Suprapubic skin (tissue), 4 donors: Measurements from ENCODE around the gene ARHGAP27. TPM values are rescaled to one million over a fixed set of nuclear protein-coding genes. Genes with fewer than 3 reads are reported as not detected.

Source experiments
- DNase-seq, 2 donors: peaks; one replicate each; pipeline ENCODE4 v3.0.0-alpha.2; 2019; ENCODE audit warnings: low spot score in 2 of 2
- H3K27ac ChIP-seq: fragments of 200-600 bp; sonication (generic); one replicate; pipeline ENCODE4 v1.5.1; 2019
- H3K27me3 ChIP-seq: fragments of 200-600 bp; sonication (generic); one replicate; pipeline ENCODE4 v1.5.1; 2019
- H3K36me3 ChIP-seq: fragments of 200-600 bp; sonication (generic); one replicate; pipeline ENCODE4 v1.5.1; 2019
- H3K4me1 ChIP-seq: fragments of 200-600 bp; sonication (generic); one replicate; pipeline ENCODE4 v1.5.1; 2019
- H3K4me3 ChIP-seq: fragments of 200-600 bp; sonication (generic); one replicate; pipeline ENCODE4 v1.5.1; 2019; ENCODE audit warnings: mild to moderate bottlenecking
- H3K9me3 ChIP-seq: fragments of 200-600 bp; sonication (generic); one replicate; pipeline ENCODE4 v1.5.1; 2019
- EP300 ChIP-seq: sonication (generic); formaldehyde crosslinking; IDR thresholded peaks from one replicate; pipeline ENCODE4 v1.6.1; 2017; ENCODE audit warnings: antibody characterized with exemption
- POLR2A ChIP-seq, 2 donors: fragments of 450-650 bp; IDR thresholded peaks; one replicate each; pipeline ENCODE4 v1.6.1; 2017; ENCODE audit warnings: antibody characterized with exemption in 2 of 2, mild to moderate bottlenecking in 2 of 2, moderate library complexity in 2 of 2
- POLR2AphosphoS5 ChIP-seq, 3 donors: sonication (generic); formaldehyde crosslinking; IDR thresholded peaks; one replicate each; pipeline ENCODE4 v1.6.1; 2017; ENCODE audit warnings: antibody characterized with exemption in 3 of 3
- WGBS: methylation state at CpG from one replicate; pipeline ENCODE4 v1.1.5; 2018; 5-methylcytosine and 5-hydroxymethylcytosine counted together
- total RNA-seq, 4 donors: library from RNA; depleted of rRNA; stranded (reverse); fragments of >200 nt; gene quantifications; one replicate each; pipeline ENCODE4 v1.1.0, GENCODE V29; 2016
- TF ChIP-seq, protein P1 (sequence below), 2 donors: fragments of 200-600 bp in 1 of 2; fragments of 450-650 bp in 1 of 2; sonication (generic) in 1 of 2; IDR thresholded peaks; one replicate each; pipeline ENCODE4 v1.5.1; 2016 to 2019; ENCODE audit warnings: antibody characterized with exemption in 2 of 2, mild to moderate bottlenecking in 1 of 2, moderate library complexity in 1 of 2

ARHGAP27 gene
- total RNA-seq, 4 donors from 2014 or later: 54.4 to 93.6 (median 71.3) TPM

DNA sequence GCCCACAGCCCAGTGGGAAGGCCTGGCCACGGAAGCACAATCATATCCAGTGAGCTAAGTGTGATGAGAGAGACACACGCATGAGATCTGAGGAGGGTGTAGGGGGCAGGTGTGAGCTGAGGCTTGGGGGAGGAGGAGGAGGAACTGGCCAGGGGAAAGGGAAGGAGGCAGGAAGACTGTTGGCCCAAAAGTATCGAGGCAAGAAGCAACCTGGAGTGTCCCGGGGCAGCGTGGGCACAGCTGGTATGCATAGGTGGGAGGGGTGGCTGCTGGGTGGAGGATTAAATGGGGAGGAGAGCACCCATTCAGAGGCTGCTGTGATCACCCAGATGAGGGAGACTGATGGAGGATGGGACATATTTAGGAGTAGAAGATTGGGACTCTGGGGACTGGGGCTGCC is 41.4 kb downstream of the ARHGAP27 start:
- no peak overlapping the region for H3K27ac ChIP-seq
- 33% methylated on average over 5 of the region's 5 CpGs for WGBS
- TF ChIP-seq POLR2AphosphoS5 (IDR thresholded peaks at IDR 0.05): no peak
- TF ChIP-seq POLR2A (IDR thresholded peaks at IDR 0.05): no peak
- no peak for TF ChIP-seq EP300
- TF ChIP-seq, protein P1, sequence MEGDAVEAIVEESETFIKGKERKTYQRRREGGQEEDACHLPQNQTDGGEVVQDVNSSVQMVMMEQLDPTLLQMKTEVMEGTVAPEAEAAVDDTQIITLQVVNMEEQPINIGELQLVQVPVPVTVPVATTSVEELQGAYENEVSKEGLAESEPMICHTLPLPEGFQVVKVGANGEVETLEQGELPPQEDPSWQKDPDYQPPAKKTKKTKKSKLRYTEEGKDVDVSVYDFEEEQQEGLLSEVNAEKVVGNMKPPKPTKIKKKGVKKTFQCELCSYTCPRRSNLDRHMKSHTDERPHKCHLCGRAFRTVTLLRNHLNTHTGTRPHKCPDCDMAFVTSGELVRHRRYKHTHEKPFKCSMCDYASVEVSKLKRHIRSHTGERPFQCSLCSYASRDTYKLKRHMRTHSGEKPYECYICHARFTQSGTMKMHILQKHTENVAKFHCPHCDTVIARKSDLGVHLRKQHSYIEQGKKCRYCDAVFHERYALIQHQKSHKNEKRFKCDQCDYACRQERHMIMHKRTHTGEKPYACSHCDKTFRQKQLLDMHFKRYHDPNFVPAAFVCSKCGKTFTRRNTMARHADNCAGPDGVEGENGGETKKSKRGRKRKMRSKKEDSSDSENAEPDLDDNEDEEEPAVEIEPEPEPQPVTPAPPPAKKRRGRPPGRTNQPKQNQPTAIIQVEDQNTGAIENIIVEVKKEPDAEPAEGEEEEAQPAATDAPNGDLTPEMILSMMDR (IDR thresholded peaks at IDR 0.05): no peak

DNA sequence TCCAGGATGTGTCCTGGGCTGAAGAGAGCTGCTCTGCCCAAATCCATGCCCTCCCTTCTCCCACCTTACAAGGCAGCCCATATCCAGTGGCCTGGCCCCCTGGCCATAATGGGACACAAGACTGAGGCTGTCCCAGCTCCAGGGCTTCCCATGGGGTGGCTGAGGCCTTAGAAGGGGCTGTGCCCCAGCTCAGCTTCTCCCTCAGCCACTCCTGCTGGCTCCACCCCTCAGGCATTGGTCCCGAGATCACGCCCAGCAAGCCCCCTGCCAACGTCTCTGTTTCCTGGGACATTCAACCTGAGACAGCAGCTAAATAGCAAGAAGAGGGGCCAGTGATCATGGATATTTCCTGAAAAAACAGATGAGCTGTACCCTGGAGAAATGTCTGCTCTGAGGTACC is 43.3 kb downstream of the ARHGAP27 start:
- Histone ChIP-seq H3K27me3 (no peaks in the 10 kb centered on the region), H3K4me3 (no peak overlapping the region), H3K4me1 (peaks cover 10% of the 10 kb centered on the region), H3K36me3 (no peaks in the 10 kb centered on the region), H3K27ac (no peak overlapping the region), H3K9me3 (no peaks in the 10 kb centered on the region)
- no peak for DNase-seq
- no CpG with 5 or more reads among the region's 3 CpGs for WGBS
- TF ChIP-seq POLR2A (IDR thresholded peaks at IDR 0.05) (no peak), POLR2AphosphoS5 (IDR thresholded peaks at IDR 0.05) (no peak), EP300 (no peak)
- TF ChIP-seq, protein P1 (IDR thresholded peaks at IDR 0.05): no peak

More for the DNA sequence above, 41.4 kb downstream of the ARHGAP27 start:
- Histone ChIP-seq H3K9me3 (no peaks in the 10 kb centered on the region), H3K36me3 (peaks cover 15% of the 10 kb centered on the region), H3K27me3 (no peaks in the 10 kb centered on the region), H3K4me1 (peaks cover 5% of the 10 kb centered on the region), H3K4me3 (no peak overlapping the region)
- no peak for DNase-seq

DNA sequence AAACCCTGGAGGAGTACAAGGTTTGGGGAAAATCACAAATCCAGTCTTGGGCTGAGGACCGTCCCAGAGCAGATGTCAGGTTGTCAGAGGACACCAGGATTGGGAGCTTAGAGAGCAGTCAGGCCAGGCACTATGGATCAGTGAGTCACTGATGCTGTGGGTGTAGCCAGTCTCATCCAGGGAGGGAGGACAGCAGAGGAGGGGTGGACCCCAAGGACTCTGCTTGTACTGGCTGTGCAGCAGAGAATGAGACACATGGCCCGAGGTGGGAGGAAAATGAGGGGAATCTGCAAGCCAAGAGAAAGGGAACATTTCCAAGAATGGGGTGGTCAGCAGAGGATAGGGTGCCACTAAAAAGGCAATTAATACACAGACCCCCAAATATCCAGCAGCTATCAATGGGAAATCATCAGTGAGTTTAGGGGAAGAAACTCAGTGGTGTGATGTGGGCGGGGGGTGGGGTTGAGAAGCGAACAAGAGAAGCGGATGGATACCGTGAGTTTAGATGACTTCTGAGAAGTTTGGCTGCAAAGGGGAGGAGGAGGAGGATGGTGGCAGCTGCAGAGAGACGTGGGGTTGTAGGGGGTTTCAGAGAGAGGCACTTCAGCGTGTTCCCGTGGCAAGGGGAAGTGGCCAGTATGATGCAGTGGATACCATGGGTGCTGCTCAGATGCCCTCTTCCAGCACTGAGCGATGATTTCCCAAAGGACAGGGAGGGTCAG is 43.9 kb downstream of the ARHGAP27 start:
- no peak overlapping the region for H3K4me3 ChIP-seq
- no peaks in the 10 kb centered on the region for H3K9me3 ChIP-seq
- DNase-seq: no peak
- TF ChIP-seq, protein P1 (IDR thresholded peaks at IDR 0.05): no peak
- no peak for TF ChIP-seq POLR2AphosphoS5 (IDR thresholded peaks at IDR 0.05)
- no peak for TF ChIP-seq EP300
- no peak for TF ChIP-seq POLR2A (IDR thresholded peaks at IDR 0.05)
- no peaks in the 10 kb centered on the region for H3K27me3 ChIP-seq
- WGBS: 67% methylated on average over 10 of the region's 10 CpGs
- H3K36me3 ChIP-seq: no peaks in the 10 kb centered on the region
- peaks cover 10% of the 10 kb centered on the region for H3K4me1 ChIP-seq
- H3K27ac ChIP-seq: no peak overlapping the region

DNA sequence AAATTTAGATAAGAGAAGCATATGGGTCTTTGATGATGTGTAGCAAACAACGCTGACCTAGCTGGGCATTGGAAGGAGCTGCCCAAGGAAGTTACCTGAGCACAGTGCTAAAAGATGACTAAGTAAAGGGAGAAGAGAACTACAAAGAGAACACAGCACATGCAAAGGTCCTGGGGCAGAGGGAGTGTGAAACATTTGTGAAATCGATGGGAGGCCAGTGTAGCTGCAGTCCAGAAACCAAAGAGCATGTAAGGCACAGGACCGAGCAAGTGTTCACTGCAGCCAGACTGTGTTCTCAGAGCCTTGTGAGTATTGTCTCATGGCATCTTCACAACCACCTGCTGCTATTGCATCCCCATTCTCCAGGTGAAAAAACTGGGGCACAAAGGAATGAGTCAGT is 44.9 kb downstream of the ARHGAP27 start:
- WGBS: 84% methylated on average over 3 of the region's 3 CpGs
- H3K36me3 ChIP-seq: no peaks in the 10 kb centered on the region
- no peaks in the 10 kb centered on the region for H3K9me3 ChIP-seq
- TF ChIP-seq POLR2AphosphoS5 (IDR thresholded peaks at IDR 0.05) (no peak), POLR2A (IDR thresholded peaks at IDR 0.05) (no peak), EP300 (no peak)
- TF ChIP-seq, protein P1 (IDR thresholded peaks at IDR 0.05): no peak
- H3K27me3 ChIP-seq: no peaks in the 10 kb centered on the region
- H3K27ac ChIP-seq: no peak overlapping the region
- H3K4me3 ChIP-seq: no peak overlapping the region
- no peak for DNase-seq
- H3K4me1 ChIP-seq: peaks cover 10% of the 10 kb centered on the region

DNA sequence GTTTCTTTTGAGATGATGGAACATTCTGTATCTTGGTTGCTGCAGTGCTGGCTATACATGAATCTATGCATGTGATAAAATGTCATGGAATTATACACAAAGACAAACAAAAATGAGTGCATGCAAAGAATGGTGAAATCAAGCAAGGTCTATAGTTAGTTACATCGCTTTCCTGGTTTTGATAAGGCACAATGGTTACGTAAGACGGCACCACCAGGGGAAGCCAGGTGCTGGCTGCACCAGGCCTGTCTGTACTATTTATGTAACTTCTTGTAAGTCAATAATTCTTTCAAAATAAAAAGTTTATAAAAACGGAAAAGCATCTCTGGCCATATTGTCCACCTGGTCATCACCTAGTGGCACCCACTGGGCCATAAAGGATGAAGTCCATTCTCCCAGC is 46.5 kb downstream of the ARHGAP27 start:
- no peak overlapping the region for H3K4me3 ChIP-seq
- WGBS: 74% methylated on average over 4 of the region's 4 CpGs
- H3K4me1 ChIP-seq: peaks cover 11% of the 10 kb centered on the region
- H3K36me3 ChIP-seq: no peaks in the 10 kb centered on the region
- no peaks in the 10 kb centered on the region for H3K27me3 ChIP-seq
- no peak for DNase-seq
- no peaks in the 10 kb centered on the region for H3K9me3 ChIP-seq
- no peak overlapping the region for H3K27ac ChIP-seq
- TF ChIP-seq, protein P1 (IDR thresholded peaks at IDR 0.05): no peak
- TF ChIP-seq EP300: no peak
- no peak for TF ChIP-seq POLR2A (IDR thresholded peaks at IDR 0.05)
- TF ChIP-seq POLR2AphosphoS5 (IDR thresholded peaks at IDR 0.05): no peak
